A549 (cell line): ENCODE data around the gene GATC. TPM values are rescaled to one million over a fixed set of nuclear protein-coding genes. Genes with fewer than 3 reads are reported as not detected.

Experiments used
- ATAC-seq, 2 experiments: fragments of 200-7000 bp in 1 of 2; fragments of >200 bp in 1 of 2; cut with Nextera tagmentation in 1 of 2; cut with Tn5 transposase in 1 of 2; 3 replicates each; pipeline versions ENCODE4 v1.8.0 to v1.9.1; 2018 to 2020; ENCODE audit warnings: mild to moderate bottlenecking in 1 of 2, moderate library complexity in 1 of 2
- CTCF ChIA-PET: fragments of 300-600 bp; sonication (Branson Sonifier 250); formaldehyde crosslinking; extraction: SDS; loops from one replicate; lab custom pipeline; 2021; ENCODE audit warnings: antibody characterized with exemption, inconsistent platforms; lab: Yijun Ruan, JAX
- POLR2A ChIA-PET: fragments of 350-600 bp; formaldehyde crosslinking; extraction: SDS; loops from one replicate; lab custom pipeline; 2021; ENCODE audit warnings: antibody characterized with exemption, inconsistent platforms; lab: Yijun Ruan, JAX
- DNase-seq, 2 experiments: peaks; one replicate each; pipeline versions ENCODE4 v3.0.0 to v3.0.0-alpha.2; 2011 to 2016; ENCODE audit warnings: low read depth in 1 of 2, low spot score in 1 of 2
- FAIRE-seq: peaks from 2 replicates; lab custom pipeline; 2011; peaks lifted over from hg19 to GRCh38; lab: Jason Lieb, UNC
- H3K27ac ChIP-seq, 2 experiments: fragments of >200 bp; sonication (Bioruptor Twin); formaldehyde crosslinking; 3 replicates each; pipeline ENCODE4 v1.5.1; 2016 to 2017
- H3K4me1 ChIP-seq: fragments of >200 bp; sonication (Bioruptor Twin); formaldehyde crosslinking; 3 replicates; pipeline ENCODE4 v1.6.1; 2016
- H3K4me2 ChIP-seq: fragments of >200 bp; sonication (Bioruptor Twin); formaldehyde crosslinking; 3 replicates; pipeline ENCODE4 v1.6.1; 2016
- H3K4me3 ChIP-seq: fragments of >200 bp; sonication (Bioruptor Twin); formaldehyde crosslinking; 3 replicates; pipeline ENCODE4 v1.5.1; 2016
- H3K9me3 ChIP-seq: fragments of >200 bp; sonication (Bioruptor Twin); formaldehyde crosslinking; 3 replicates; pipeline ENCODE4 v1.6.1; 2016
- BCL3 ChIP-seq: fragments of >200 bp; sonication (Bioruptor Twin); formaldehyde crosslinking; IDR thresholded peaks from 3 replicates; pipeline ENCODE4 v1.6.1; 2016
- BHLHE40 ChIP-seq: IDR thresholded peaks from 2 replicates; pipeline ENCODE4 v1.6.1; 2012; ENCODE audit warnings: low read depth, low read length, inconsistent platforms
- CEBPB ChIP-seq, 2 experiments: fragments of >200 bp in 1 of 2; sonication (Bioruptor Twin) in 1 of 2; formaldehyde crosslinking in 1 of 2; IDR thresholded peaks; 2 replicates each; pipeline ENCODE4 v1.6.1; 2012 to 2016
- EP300 ChIP-seq, 2 experiments: fragments of >200 bp; sonication (Bioruptor Twin); formaldehyde crosslinking; IDR thresholded peaks; 2 replicates in 1 of 2; 3 replicates in 1 of 2; pipeline ENCODE4 v1.6.1; 2016 to 2017
- ESRRA ChIP-seq: fragments of 150-350 bp; IDR thresholded peaks from 2 replicates; pipeline ENCODE4 v1.6.1; 2014; ENCODE audit warnings: mild to moderate bottlenecking, low read length, borderline replicate concordance
- FOSL2 ChIP-seq, 2 experiments: fragments of 450-650 bp in 1 of 2; fragments of >200 bp in 1 of 2; sonication (Bioruptor Twin) in 1 of 2; formaldehyde crosslinking; IDR thresholded peaks; 2 replicates each; pipeline versions ENCODE4 v1.5.0 to v1.6.1; 2016 to 2020; ENCODE audit warnings: mild to moderate bottlenecking in 1 of 2, moderate library complexity in 1 of 2
- GATA3 ChIP-seq: IDR thresholded peaks from 2 replicates; pipeline ENCODE4 v1.6.1; 2012; ENCODE audit warnings: borderline replicate concordance
- HDAC2 ChIP-seq: fragments of 200-600 bp; sonication (generic); IDR thresholded peaks from 2 replicates; pipeline ENCODE4 v1.6.1; 2016
- JUN ChIP-seq, 2 experiments: fragments of >200 bp; sonication (Bioruptor Twin); formaldehyde crosslinking; IDR thresholded peaks; 2 replicates in 1 of 2; 3 replicates in 1 of 2; pipeline ENCODE4 v1.6.1; 2016 to 2017
- JUNB ChIP-seq: fragments of >200 bp; sonication (Bioruptor Twin); formaldehyde crosslinking; IDR thresholded peaks from 2 replicates; pipeline ENCODE4 v1.6.1; 2016
- KDM5A ChIP-seq: fragments of 200-600 bp; sonication (generic); IDR thresholded peaks from 2 replicates; pipeline ENCODE4 v1.6.1; 2016; ENCODE audit warnings: antibody characterized with exemption, mild to moderate bottlenecking
- MAX ChIP-seq: IDR thresholded peaks from 2 replicates; pipeline ENCODE4 v1.6.1; 2012
- MYC ChIP-seq: IDR thresholded peaks from 2 replicates; pipeline ENCODE4 v1.6.1; 2012; ENCODE audit warnings: mild to moderate bottlenecking, inconsistent platforms, low read length, improper control_type of control experiment, borderline replicate concordance
- NPAS2 ChIP-seq: fragments of 250-450 bp; sonication (Bioruptor Pico); IDR thresholded peaks from 2 replicates; pipeline ENCODE4 v1.8.0; 2022; ENCODE audit warnings: mild to moderate bottlenecking, moderate library complexity, borderline replicate concordance
- PHF8 ChIP-seq: fragments of 200-600 bp; sonication (generic); IDR thresholded peaks from 2 replicates; pipeline ENCODE4 v1.6.1; 2016; ENCODE audit warnings: low read depth, mild to moderate bottlenecking, antibody characterized with exemption, moderate library complexity, borderline replicate concordance
- POLR2A ChIP-seq: IDR thresholded peaks from 2 replicates; pipeline ENCODE4 v1.6.1; 2012; ENCODE audit warnings: mild to moderate bottlenecking, low read length
- RCOR1 ChIP-seq: fragments of 150-350 bp; IDR thresholded peaks from 2 replicates; pipeline ENCODE4 v1.6.1; 2014; ENCODE audit warnings: antibody characterized with exemption, low read length, low read depth
- REST ChIP-seq: fragments of 200-600 bp; sonication (generic); IDR thresholded peaks from 2 replicates; pipeline ENCODE4 v1.6.1; 2016; ENCODE audit warnings: antibody characterized with exemption, mild to moderate bottlenecking, moderate library complexity
- RFX5 ChIP-seq: fragments of 450-650 bp; IDR thresholded peaks from 2 replicates; pipeline ENCODE4 v1.7.1; 2014; ENCODE audit warnings: antibody characterized with exemption, mild to moderate bottlenecking, moderate library complexity
- RNF2 ChIP-seq: fragments of 200-600 bp; sonication (generic); IDR thresholded peaks from 2 replicates; pipeline ENCODE4 v1.6.1; 2016; ENCODE audit warnings: low read depth, mild to moderate bottlenecking, antibody characterized with exemption, moderate library complexity, borderline replicate concordance
- SMC3 ChIP-seq: fragments of >200 bp; sonication (Bioruptor Twin); formaldehyde crosslinking; IDR thresholded peaks from 3 replicates; pipeline ENCODE4 v1.6.1; 2018; ENCODE audit warnings: inconsistent platforms
- TFCP2L1 ChIP-seq: fragments of 250-450 bp; sonication (Bioruptor Pico); IDR thresholded peaks from 2 replicates; pipeline ENCODE4 v1.5.0; 2021; ENCODE audit warnings: mild to moderate bottlenecking
- TP53 ChIP-seq: fragments of 250-450 bp; sonication (Bioruptor Pico); IDR thresholded peaks from 2 replicates; pipeline ENCODE4 v1.5.0; 2021; ENCODE audit warnings: mild to moderate bottlenecking, moderate library complexity
- ZC3H11A ChIP-seq: fragments of 450-650 bp; IDR thresholded peaks from 2 replicates; pipeline ENCODE4 v1.6.1; 2014; ENCODE audit warnings: antibody characterized with exemption, mild to moderate bottlenecking
- ZNF302 ChIP-seq: fragments of 250-450 bp; sonication (Bioruptor Pico); IDR thresholded peaks from 2 replicates; pipeline ENCODE4 v1.9.0; 2021; ENCODE audit warnings: inconsistent platforms, mild to moderate bottlenecking, moderate library complexity
- ZSCAN20 ChIP-seq: fragments of 250-450 bp; sonication (Bioruptor Pico); IDR thresholded peaks from 2 replicates; pipeline ENCODE4 v1.8.0; 2022; ENCODE audit warnings: mild to moderate bottlenecking, moderate library complexity
- WGBS: methylation state at CpG from one replicate; pipeline ENCODE4 v1.1.6; 2017; ENCODE audit errors: missing lambda C conversion rate; 5-methylcytosine and 5-hydroxymethylcytosine counted together
- polyA minus RNA-seq: library from RNA; depleted of rRNA, polyadenylated mRNA; stranded (reverse); fragments of >200 nt; gene quantifications from 2 replicates; pipeline ENCODE4 v1.2.3, GENCODE V29; 2011; rRNA and poly(A)+ RNA removed
- polyA plus RNA-seq, 4 experiments: library from polyadenylated mRNA; depleted of rRNA in 3 of 4; stranded (reverse); fragments of >200 nt; fragmentation: RNase III in 1 of 4; extraction: RNeasy Plus Mini Kit Qiagen cat#74134 plus additional on column Dnase treatment in 1 of 4; gene quantifications; 2 replicates in 3 of 4; 3 replicates in 1 of 4; pipeline ENCODE4 v1.2.3, GENCODE V29; 2011 to 2017

The GATC gene
- 39.9 and 40.6 TPM in 2 replicates for polyA plus RNA-seq (2011; rRNA removed)
- 12.8 and 14.0 TPM in 2 replicates for polyA plus RNA-seq (2012; cell fraction: cytosol; rRNA removed)
- polyA plus RNA-seq (2012; cell fraction: nucleus; rRNA removed) = 8.3 and 10.1 TPM in 2 replicates
- polyA plus RNA-seq (2017; fragmentation: RNase III; extraction: RNeasy Plus Mini Kit Qiagen cat#74134 plus additional on column Dnase treatment) = 19.7 to 22.5 TPM (median 20.6 TPM) in 3 replicates
- 12.8 and 15.3 TPM in 2 replicates for polyA minus RNA-seq

DNA sequence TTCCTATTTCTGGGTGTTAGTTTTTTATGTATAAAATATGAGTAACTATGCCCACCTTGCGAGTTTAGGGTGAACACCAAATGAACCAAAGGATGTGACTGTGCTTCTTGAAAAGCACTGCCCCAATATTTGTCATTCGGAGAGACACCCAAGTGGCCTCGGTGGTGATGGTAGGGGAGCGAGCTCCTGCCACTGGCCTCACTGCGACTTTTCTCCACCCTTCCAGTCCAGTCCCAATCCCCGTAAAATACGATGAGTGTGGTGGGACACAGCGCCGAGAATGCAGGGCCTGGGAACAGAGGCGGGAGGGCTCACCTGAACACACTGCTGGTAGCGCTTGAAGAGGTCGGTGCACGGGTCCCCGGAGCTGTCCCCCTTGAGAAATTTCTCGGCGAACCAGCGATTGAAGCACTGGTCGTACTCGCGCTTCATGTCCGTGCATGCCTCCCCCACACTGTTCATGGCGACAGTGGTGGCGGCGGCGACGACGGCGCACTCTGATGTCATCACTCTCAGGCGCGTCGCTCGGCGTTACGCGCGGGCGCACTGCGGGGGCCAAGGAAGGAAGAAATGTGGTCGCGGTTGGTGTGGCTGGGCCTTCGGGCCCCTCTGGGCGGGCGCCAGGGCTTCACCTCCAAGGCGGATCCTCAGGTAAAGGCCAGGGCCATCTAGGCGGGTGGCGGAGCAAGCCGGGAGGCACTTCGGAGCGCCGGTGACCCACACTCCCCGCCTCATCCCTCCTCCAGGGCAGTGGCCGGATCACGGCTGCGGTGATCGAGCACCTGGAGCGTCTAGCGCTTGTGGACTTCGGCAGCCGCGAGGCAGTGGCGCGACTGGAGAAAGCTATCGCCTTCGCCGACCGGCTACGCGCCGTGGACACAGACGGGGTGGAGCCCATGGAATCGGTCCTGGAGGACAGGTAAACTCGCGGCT lies at the start of gene GATC, which contains the start of gene TRIAP1:
Gene GATC (plus strand): TSS at position 534 of the 933 bp plus-strand sequence. CDS start 37 bp downstream, at position 571.
Gene TRIAP1 (minus strand): TSS at position 474 of the 933 bp plus-strand sequence. CDS start 12 bp downstream, at position 462.
- peak within 1 kb of the TSS; percentile 93 to 97 for H3K27ac ChIP-seq
- POLR2A ChIA-PET = no interaction called here
- CTCF ChIA-PET = interaction anchor here (1.1 to 2.5 kb wide), 4 partner anchors 12 to 89 kb away, joined by 4 to 12 read pairs (median 4); no protein-coding TSS in a partner anchor
- 1% methylated on average over 41 of the region's 73 CpGs for WGBS
- peak within 1 kb of the TSS; percentile 84 for H3K4me3 ChIP-seq
- H3K4me1 ChIP-seq = peaks cover 17% of the 10 kb centered on the region
- ATAC-seq (peak; percentile 92 to 96), DNase-seq (peak; percentile 72 to 89), FAIRE-seq (no peak)
- peak within 1 kb of the TSS; percentile 90 for H3K4me2 ChIP-seq
- TF ChIP-seq TP53 (no peak), BHLHE40 (no peak), ESRRA (no peak), ZC3H11A (no peak), HDAC2 (peak; percentile 69; the same call in 1 of the 2 replicates), CEBPB (IDR thresholded peaks at IDR 0.05) (no peak), BCL3 (peak; percentile 94), RFX5 (0 out of 2 replicates have a peak, but pooled peaks have one; percentile 38), EP300 (IDR thresholded peaks at IDR 0.05) (no peak), MYC (peak; percentile 78), FOSL2 (IDR thresholded peaks at IDR 0.05) (no peak), FOSL2 (CRISPR knock-in tag; IDR thresholded peaks at IDR 0.05) (0 out of 2 replicates have a peak, but pooled peaks have one; percentile 5), ZSCAN20 (CRISPR knock-in tag) (no peak), GATA3 (peak; percentile 36; the same call in 1 of the 2 replicates), SMC3 (no peak), JUN (IDR thresholded peaks at IDR 0.05) (peak; percentile 76 to 94; a peak in 3 of 5 replicates), ZNF302 (no peak), MAX (peak; percentile 97), RCOR1 (no peak), REST (peak; percentile 61; the same call in 1 of the 2 replicates), PHF8 (peak; percentile 82), POLR2A (peak; percentile 93), KDM5A (peak; percentile 93), RNF2 (no peak), TFCP2L1 (CRISPR knock-in tag) (no peak), NPAS2 (CRISPR knock-in tag) (no peak), JUNB (no peak)
- TF ChIP-seq, all 56 proteins: peak for 12
- H3K9me3 ChIP-seq = no peaks in the 10 kb centered on the region
